Dedifferentiated amniotic fluid mesenchymal stem cell (primary cell): ENCODE measurements around the gene ANO6.
"Not testable (repeated sequence)": the region's sequence is repeated elsewhere in the genome, so short reads cannot be mapped to it uniquely, and the experiment has no call there.

Experiments used
- DNase-seq: peaks from one replicate; pipeline ENCODE4 v3.0.0-alpha.2; 2016; ENCODE audit errors: extremely low spot score

Gene ANO6

GRCh38 chr12:45213107-45213506 lies 2.8 kb upstream of the ANO6 start:
- no peak for DNase-seq

- no peak for DNase-seq
Observed at GRCh38 chr12:45214071-45214470, 1.8 kb upstream of the ANO6 start.

- no peak for DNase-seq
Observed at GRCh38 chr12:45214749-45215418, 1.0 kb upstream of the ANO6 start.

- no peak for DNase-seq
Observed at GRCh38 chr12:45216230-45216982, 511 bp downstream of the ANO6 start.

GRCh38 chr12:45216983-45217485 lies 1.1 kb downstream of the ANO6 start:
- no peak for DNase-seq

GRCh38 chr12:45217846-45218245 lies 2.0 kb downstream of the ANO6 start:
- no peak for DNase-seq

GRCh38 chr12:45219621-45220020 lies 3.7 kb downstream of the ANO6 start:
- no peak for DNase-seq

GRCh38 chr12:45220363-45220931 lies 4.6 kb downstream of the ANO6 start:
- DNase-seq: no peak

- no peak for DNase-seq
Observed at GRCh38 chr12:45220969-45221368, 5.1 kb downstream of the ANO6 start.

- DNase-seq: no peak
Observed at GRCh38 chr12:45223868-45224267, 8.0 kb downstream of the ANO6 start.

- DNase-seq: no peak
Observed at GRCh38 chr12:45224311-45224710, 8.4 kb downstream of the ANO6 start.

- no peak for DNase-seq
Observed at GRCh38 chr12:45226021-45226420, 10.1 kb downstream of the ANO6 start.

- DNase-seq: no peak
Observed at GRCh38 chr12:45227316-45228067, 11.6 kb downstream of the ANO6 start.

GRCh38 chr12:45231515-45232145 lies 15.7 kb downstream of the ANO6 start:
- peak; percentile 56 for DNase-seq

GRCh38 chr12:45232146-45232755 lies 16.4 kb downstream of the ANO6 start:
- DNase-seq: no peak

GRCh38 chr12:45232756-45233372 lies 17.0 kb downstream of the ANO6 start:
- peak; percentile 87 for DNase-seq

- peak; percentile 95 for DNase-seq
Observed at GRCh38 chr12:45234139-45234865, 18.4 kb downstream of the ANO6 start.

GRCh38 chr12:45235087-45236025 lies 19.5 kb downstream of the ANO6 start:
- peak; percentile 31 for DNase-seq

GRCh38 chr12:45236383-45236782 lies 20.5 kb downstream of the ANO6 start:
- DNase-seq: not testable (repeated sequence)
